GM19468 (cell line): ENCODE measurements around the gene SPEN.
"Not testable (repeated sequence)": the region's sequence is repeated elsewhere in the genome, so short reads cannot be mapped to it uniquely, and the experiment has no call there.

Source experiments
- ATAC-seq: cut with Tn5 transposase; IDR thresholded peaks from one replicate; pipeline ENCODE4 v1.9.1; 2021; ENCODE audit warnings: mild to moderate bottlenecking, moderate library complexity, moderate number of reproducible peaks; ENCODE audit not compliant: unreplicated experiment; ENCODE audit errors: extremely low read depth

SPEN gene

DNA sequence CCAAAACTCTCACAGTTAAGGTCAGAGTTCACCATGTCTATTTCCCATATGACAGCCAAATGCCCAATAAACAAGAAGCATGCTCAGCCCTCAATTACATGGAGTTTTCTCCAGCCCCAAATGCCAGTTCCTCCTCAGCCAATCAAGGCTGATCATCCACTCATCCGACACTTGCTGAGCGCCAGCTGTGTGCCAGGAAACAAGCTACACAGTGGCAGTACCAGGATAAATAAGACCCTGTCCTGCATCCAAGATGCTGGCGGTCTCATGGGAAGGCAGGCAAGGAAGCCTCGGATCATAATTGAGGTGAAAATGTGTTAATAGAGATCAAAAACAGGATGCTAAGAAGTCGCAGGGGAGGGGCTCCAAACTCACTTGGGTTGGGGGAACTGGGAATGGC is 120.7 kb downstream of the SPEN start:
- ATAC-seq = no peak

DNA sequence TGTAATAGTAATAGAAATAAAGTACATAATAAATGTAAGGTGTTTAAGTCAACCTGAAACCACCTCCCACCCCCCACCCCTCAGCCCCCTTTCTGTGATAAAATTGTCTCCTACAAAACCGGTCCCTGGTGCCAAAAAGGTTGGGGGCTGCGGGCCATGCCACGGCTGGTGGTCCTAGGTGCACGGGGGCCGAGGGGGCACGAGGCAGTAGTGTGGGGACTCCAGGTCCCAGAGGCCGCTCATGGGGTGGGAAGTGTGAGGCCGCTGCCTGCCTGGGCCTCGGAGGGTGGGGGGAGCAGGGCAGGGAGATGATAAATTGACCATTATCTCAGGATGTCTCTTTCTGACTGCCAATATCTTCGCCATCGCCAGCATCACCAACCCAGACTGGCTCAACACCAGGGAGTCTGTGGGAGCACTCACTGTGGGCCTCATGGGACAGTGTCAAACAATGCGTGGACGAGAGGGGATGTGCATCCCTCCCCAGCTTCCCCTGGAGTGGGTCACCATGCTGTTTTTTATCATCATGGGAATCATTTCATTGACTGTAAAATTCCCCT is 121.9 kb downstream of the SPEN start:
- ATAC-seq = no peak

DNA sequence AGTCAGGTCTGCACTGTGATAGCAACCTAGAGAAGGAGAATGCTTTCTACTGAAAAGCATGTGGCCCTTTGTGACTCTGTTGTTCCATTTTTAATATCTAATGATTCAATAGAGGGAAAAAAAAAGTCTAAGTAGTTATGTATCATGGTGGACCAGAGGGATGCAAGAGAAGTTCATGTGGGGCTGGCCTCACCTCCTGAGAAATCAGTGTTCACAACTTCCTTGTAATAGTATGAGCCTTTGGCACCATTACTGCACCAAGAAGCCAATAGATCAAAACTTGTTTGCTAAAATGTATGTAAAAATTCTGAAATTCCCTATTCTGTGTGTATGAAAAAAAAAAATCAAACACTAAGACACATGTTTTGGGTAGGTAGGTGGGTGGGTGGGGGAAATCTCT is 123.4 kb downstream of the SPEN start:
- ATAC-seq = no peak

DNA sequence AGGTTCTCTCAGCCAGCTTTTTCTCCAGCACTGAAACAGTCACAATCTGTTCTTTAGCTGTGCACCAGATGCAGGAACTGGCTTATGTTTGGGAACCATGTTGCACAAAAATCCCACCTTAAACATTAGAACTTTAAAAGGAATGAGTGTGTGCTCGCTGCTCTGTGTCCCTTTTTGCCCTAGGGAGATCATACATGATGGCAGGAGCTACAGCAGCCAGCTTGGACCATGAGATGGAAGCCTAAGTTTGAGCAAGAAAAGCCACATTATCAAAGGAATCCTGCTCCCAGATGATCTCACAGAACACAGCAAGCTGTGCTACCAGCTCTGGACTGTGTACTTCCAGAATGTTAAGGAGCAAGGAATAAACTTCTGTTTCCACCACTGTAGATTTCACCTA is 124.9 kb downstream of the SPEN start:
- ATAC-seq = no peak

DNA sequence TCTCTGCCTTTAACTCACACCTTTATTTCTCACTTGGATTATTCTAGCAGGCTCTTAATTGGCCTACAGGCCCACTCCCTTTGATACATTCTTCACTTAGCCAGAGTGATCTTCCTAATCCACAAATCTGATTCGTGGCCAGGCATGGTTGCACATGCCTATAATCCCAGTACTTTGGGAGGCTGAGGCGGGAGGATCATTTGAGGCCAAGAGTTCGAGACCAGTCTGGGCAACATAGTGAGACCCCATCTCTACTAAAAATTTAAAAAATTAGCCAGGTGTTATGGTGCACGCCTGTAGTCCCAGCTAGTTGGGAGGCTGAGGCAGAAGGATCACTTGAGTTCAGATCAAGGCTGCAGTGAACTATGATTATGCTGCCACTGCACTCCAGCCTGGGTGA is 126.3 kb downstream of the SPEN start:
- no peak for ATAC-seq

DNA sequence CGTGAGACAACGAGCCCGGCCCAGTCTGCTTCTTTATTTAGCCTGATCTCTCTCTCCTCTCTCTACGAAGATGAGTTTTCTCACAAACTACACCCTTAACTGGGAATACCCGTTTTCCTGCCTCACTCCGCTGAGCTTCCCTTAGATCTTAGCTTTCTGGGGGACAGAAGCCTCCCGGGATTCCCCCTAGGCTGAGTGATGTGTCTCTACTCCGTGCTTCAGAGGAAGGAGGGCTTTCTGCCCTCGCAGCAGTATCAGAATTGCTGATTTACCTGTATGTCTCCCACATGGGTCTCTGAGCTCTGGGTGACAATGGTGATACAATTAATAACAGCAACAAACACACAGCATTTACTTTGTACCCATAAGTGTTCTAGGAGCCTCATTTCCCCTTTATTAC is 127.3 kb downstream of the SPEN start:
- no peak for ATAC-seq

DNA sequence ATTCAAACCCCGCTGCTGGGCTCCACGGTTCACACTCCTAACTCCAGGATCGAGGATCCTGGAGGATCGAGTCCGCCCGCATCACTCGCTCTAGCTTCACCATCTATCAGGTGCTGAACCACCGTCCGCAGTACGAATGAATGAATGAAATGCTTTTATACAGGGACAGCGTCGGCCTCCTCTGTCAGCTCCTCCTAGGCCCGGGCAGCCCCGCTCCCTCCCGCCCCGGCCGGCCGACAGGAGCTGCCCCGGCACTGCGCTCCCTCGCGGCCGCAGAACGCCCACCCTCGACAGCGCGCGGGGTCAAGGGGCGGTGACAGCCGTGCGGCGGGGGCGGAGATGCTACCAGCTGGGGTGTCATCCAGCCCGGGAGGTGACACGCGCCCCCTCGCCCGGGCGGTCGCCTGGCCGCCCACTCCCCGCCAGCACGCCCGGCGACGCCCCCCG is 127.9 kb downstream of the SPEN start:
- ATAC-seq = no peak

DNA sequence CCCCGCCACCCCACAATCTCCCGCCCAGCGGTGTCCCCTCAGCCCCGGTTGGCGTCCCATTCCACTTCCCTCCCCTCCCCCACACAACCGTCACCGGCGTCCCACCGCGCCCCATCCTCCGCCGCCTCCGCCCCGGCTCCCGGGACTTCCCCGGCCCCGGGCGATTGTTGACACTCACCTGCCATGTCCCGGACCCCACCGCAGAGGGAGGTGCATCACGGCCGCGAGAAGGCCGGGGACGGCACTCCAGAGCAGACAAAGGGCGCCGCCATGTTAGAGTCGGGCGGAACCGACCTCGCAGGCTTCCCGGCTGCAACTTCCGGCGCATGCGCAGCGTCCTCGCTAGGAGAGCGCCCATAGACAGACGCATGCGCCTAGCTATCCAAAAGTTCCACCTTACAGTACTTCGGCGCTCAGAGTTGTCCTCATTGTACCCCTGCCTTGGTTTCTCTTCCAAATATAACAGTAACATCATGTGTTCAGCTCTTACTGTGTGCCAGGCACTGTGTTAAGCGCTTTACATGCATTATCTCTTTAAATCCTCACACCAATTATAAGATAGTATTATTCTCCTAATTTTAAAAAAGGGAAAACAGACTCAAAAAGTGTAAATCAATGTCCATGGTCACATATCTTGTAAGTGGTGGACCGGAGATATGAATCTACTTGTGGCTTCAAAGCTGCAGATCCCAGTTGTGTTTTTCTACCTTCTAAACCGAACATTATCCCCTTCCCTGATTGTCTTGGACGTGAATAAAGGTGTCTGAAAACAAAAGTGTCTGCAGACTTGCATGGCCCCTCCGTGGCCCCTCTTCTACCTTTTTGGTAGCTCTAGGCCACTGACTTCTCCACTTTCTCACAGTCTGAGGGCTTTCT is 128.5 kb downstream of the SPEN start, which contains the start of gene ZBTB17:
Gene ZBTB17, minus strand, starts transcription at position 297 of the 876 bp plus-strand sequence. CDS start 27,606 bp downstream, outside the sequence.
- peak; percentile 67 for ATAC-seq

DNA sequence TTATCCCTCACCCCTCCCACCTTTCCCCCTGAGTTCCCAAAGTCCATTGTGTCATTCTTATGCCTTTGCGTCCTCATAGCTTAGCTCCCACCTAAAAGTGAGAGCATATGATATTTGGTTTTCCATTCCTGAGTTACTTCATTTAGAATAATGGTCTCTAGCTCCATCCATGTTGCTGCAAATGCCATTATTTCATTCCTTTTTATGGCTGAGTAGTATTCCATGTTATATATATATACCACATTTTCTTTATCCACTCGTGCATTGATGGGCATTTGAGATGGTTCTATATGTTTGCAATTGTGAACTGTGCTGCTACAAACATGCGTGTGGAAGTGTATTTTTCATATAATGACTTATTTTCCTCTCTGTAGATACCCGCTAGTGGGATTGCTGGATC is 130.4 kb downstream of the SPEN start:
- not testable (repeated sequence) for ATAC-seq

DNA sequence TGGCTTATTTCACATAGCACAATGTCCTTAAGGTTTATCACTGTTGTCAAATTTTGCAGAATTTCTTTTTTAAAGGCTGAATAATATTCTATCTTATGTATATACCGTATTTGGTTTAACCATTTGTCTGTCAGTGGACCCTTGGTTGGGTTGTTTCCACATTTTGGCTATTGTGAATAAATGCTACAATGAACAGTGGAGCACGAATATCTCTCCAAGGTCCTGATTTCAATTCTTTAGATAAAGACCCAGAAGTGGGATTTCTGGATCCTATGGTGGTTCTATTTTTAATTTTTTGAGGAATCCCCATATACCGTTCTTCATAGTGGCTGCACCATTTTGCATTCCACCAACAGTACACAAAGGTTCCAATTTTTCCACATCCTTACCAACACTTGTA is 134.2 kb downstream of the SPEN start:
- no peak for ATAC-seq

DNA sequence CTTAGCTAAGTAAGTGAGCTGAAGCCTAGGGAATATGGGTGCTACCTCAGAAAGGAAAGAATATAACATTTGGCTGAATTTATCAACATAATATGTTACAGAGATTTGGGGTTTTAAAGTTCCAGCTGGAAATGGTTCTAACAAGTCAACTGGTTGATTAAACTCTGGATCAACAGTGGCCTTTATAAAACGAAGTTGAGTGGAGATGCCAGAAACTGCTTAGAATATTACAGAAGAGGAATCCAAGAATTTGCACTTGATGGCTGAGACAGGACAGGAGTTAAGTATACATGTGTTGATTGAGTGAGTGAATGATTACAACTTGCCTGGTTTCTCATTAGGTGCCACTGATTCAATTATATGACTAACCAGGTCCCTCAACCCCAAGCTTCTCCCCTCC is 135.8 kb downstream of the SPEN start:
- no peak for ATAC-seq

DNA sequence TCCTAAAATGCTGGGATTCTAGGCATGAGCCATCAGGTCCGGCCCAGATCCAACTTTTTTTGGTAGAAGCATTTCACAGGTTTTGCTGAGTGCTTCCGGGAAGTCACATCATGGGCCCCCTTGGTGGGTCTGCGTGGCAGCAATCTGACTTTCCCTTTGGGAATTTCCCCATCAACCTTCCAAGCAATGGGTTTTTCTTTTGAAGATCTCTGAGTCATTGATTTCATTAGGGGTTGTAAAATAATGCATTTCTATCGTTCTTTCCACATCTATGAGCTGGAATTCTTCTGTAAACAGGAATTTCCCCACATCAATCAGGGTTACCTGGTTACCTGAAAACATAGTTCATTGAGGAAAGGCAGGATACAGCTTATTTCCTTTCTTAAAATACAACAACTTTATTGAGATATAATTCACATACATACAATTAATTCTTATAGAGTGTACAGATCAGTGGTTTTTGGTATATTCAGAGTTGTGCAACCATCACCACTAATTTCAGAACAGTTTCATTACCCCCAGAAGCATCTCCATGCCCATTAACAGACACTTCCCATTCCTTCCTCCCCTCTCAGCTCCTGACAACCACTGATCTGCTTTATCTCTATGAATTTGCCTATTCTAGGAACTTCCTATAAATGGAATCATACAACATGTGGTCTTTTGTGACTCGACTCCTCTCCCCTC is 138.2 kb downstream of the SPEN start:
- no peak for ATAC-seq

DNA sequence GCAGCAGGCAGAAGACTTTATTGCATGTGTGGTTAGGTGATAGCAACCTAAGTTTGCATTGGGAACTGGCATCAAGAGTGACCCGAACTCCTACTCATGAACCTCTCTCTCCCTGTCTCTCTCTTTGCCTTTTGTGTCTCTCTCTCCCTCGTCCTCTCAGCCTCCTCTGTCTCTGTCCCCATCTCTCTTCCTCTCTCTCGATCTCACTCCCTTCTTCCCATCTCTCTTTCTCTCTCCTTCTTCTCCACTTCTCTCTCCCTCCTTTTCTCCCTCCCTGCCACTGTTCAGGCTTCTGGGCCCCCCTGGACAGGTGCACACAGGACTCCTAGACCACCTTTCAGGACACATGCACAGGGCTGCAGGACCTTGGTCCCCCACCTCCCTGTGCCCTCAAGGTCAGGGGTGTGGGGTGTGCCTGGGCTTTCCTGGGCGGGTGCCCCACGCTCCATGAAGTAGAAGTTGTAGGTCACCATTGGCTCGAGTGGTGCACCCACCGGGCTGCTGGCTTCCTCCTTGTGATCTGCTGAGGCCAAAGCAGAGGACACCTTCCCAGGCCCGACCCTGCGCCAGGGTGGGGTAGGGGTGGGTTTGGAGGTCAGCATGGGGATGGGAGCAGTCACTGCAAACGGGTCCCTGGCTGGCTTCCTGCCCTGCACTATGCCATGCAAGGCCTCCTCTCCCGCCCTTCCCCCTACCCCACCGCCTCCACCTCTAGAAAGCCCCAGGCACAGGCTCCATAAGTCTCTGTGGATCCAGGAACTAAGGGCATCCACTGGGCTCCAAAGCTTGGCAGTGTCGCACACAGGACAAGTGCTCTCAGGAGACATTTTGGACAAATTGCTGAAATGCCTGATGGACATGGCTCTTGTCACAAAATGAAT is 141.6 kb downstream of the SPEN start:
- no peak for ATAC-seq

DNA sequence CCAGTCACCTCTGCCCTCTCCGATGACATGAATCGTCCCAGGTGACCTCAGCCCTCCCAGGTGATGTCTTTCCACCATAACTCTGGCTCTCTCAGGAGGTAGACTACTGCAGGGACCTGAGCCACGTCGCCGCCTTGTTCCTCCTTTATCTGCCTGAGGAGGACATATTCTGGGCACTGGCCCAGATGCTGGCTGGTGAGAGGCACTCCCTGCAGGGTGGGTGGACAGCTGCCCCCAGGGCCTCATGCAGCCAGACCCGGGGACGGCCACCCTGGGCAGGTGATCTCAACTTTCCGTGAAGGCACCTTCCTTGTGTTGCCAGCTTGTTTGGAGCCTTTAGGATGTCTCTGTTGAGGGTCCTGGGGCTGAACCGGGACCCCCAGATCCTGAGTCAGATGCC is 142.3 kb downstream of the SPEN start:
- no peak for ATAC-seq
